Activated CD4-positive, alpha-beta T cell treated with anti-CD3 and anti-CD28 coated beads for 24 hours (primary cell): Measurements from ENCODE around the gene GULP1.
"Not testable (repeated sequence)": the region's sequence is repeated elsewhere in the genome, so short reads cannot be mapped to it uniquely, and the experiment has no call there.

Experiments
- DNase-seq, 2 donors: peaks; one replicate each; pipeline ENCODE4 v3.0.0-alpha.2; 2020; ENCODE audit warnings: low read depth in 2 of 2

The GULP1 gene

GRCh38 chr2:188601391-188601790 is 309.7 kb downstream of the GULP1 start:
- no peak for DNase-seq

GRCh38 chr2:188601927-188602326 is 310.3 kb downstream of the GULP1 start:
- DNase-seq, result no peak

- DNase-seq, result no peak
These were observed 312.9 kb downstream of the GULP1 start for GRCh38 chr2:188604579-188604978.

GRCh38 chr2:188605609-188606584 is 314.2 kb downstream of the GULP1 start:
- not testable (repeated sequence) for DNase-seq

- DNase-seq, result not testable (repeated sequence)
These were observed 314.9 kb downstream of the GULP1 start for GRCh38 chr2:188606596-188606995.

- no peak for DNase-seq
These were observed 315.8 kb downstream of the GULP1 start for GRCh38 chr2:188607501-188607900.

- no peak for DNase-seq
These were observed 317.8 kb downstream of the GULP1 start for GRCh38 chr2:188609321-188610049.

GRCh38 chr2:188610050-188610444 is 318.4 kb downstream of the GULP1 start:
- no peak for DNase-seq

- DNase-seq, result no peak
These were observed 319.2 kb downstream of the GULP1 start for GRCh38 chr2:188610827-188611226.

GRCh38 chr2:188619146-188619545 is 327.5 kb downstream of the GULP1 start:
- DNase-seq, result no peak

- DNase-seq, result no peak
These were observed 329.2 kb downstream of the GULP1 start for GRCh38 chr2:188620916-188621315.

- DNase-seq, result no peak
These were observed 331.1 kb downstream of the GULP1 start for GRCh38 chr2:188622601-188623260.

- DNase-seq, result no peak
These were observed 332.4 kb downstream of the GULP1 start for GRCh38 chr2:188623995-188624643.

- DNase-seq, result no peak
These were observed 335.8 kb downstream of the GULP1 start for GRCh38 chr2:188627471-188627870.

- DNase-seq, result no peak
These were observed 337.5 kb downstream of the GULP1 start for GRCh38 chr2:188628989-188629752.

- no peak for DNase-seq
These were observed 338.3 kb downstream of the GULP1 start for GRCh38 chr2:188629753-188630527.

GRCh38 chr2:188631037-188631809 is 339.5 kb downstream of the GULP1 start:
- no peak for DNase-seq

GRCh38 chr2:188634656-188635055 is 343.0 kb downstream of the GULP1 start:
- no peak for DNase-seq
